B cell (primary cell): ENCODE results near the gene MAN1A2.

Source experiments
- CTCF ChIP-seq: fragments of 200-600 bp; IDR thresholded peaks from one replicate; pipeline ENCODE4 v1.8.0; 2022; ENCODE audit warnings: antibody characterized with exemption, mild to moderate bottlenecking
- EZH2 ChIP-seq: IDR thresholded peaks from 2 replicates; pipeline ENCODE4 v1.6.1; 2012; ENCODE audit warnings: borderline replicate concordance, low read depth, mild to moderate bottlenecking, moderate library complexity, low read length; ENCODE audit not compliant: insufficient read depth, poor library complexity, severe bottlenecking

- no peak for TF ChIP-seq CTCF
- TF ChIP-seq EZH2: no peak
Observed at GRCh38 chr1:117566556-117566955, 199.3 kb downstream of the MAN1A2 start.
